LoVo (cell line): ENCODE measurements around the gene SNX30.

Experiments used
- DNase-seq: peaks from one replicate; pipeline ENCODE4 v3.0.0-alpha.2; 2016; ENCODE audit warnings: low spot score

SNX30 gene

GRCh38 chr9:112858005-112858404 lies 107.4 kb downstream of the SNX30 start:
- DNase-seq = no peak

GRCh38 chr9:112858625-112859147 lies 108.1 kb downstream of the SNX30 start:
- DNase-seq = no peak

- no peak for DNase-seq
Observed at GRCh38 chr9:112860451-112860850, 109.9 kb downstream of the SNX30 start.

GRCh38 chr9:112861155-112861554 lies 110.6 kb downstream of the SNX30 start:
- no peak for DNase-seq

GRCh38 chr9:112861638-112862555 lies 111.3 kb downstream of the SNX30 start:
- DNase-seq = no peak

- DNase-seq = no peak
Observed at GRCh38 chr9:112863214-112863613, 112.7 kb downstream of the SNX30 start.

- DNase-seq = no peak
Observed at GRCh38 chr9:112863746-112864145, 113.2 kb downstream of the SNX30 start.

GRCh38 chr9:112864403-112864802 lies 113.8 kb downstream of the SNX30 start:
- no peak for DNase-seq

GRCh38 chr9:112864982-112865381 lies 114.4 kb downstream of the SNX30 start:
- no peak for DNase-seq

GRCh38 chr9:112866662-112867274 lies 116.2 kb downstream of the SNX30 start:
- peak; percentile 34 for DNase-seq

GRCh38 chr9:112867275-112867991 lies 116.9 kb downstream of the SNX30 start:
- peak; percentile 73 for DNase-seq

- DNase-seq = no peak
Observed at GRCh38 chr9:112868461-112868860, 117.9 kb downstream of the SNX30 start.

GRCh38 chr9:112869041-112869529 lies 118.5 kb downstream of the SNX30 start:
- no peak for DNase-seq

GRCh38 chr9:112869917-112870316 lies 119.4 kb downstream of the SNX30 start:
- no peak for DNase-seq

- no peak for DNase-seq
Observed at GRCh38 chr9:112870556-112870955, 120.0 kb downstream of the SNX30 start.

GRCh38 chr9:112872019-112872418 lies 121.5 kb downstream of the SNX30 start:
- DNase-seq = no peak

- no peak for DNase-seq
Observed at GRCh38 chr9:112873773-112874405, 123.3 kb downstream of the SNX30 start.

- no peak for DNase-seq
Observed at GRCh38 chr9:112878752-112879151, 128.2 kb downstream of the SNX30 start.

GRCh38 chr9:112880650-112881049 lies 130.1 kb downstream of the SNX30 start:
- DNase-seq = no peak

- DNase-seq = no peak
Observed at GRCh38 chr9:112881331-112881730, 130.8 kb downstream of the SNX30 start.

GRCh38 chr9:112884101-112884500 lies 133.5 kb downstream of the SNX30 start:
- DNase-seq = no peak

GRCh38 chr9:112884721-112885120 lies 134.2 kb downstream of the SNX30 start:
- no peak for DNase-seq
